ENCODE results near the gene ZNF692.
"Not testable (repeated sequence)": the region's sequence is repeated elsewhere in the genome, so short reads cannot be mapped to it uniquely, and the experiment has no call there.

ZNF692 gene

GRCh38 chr1:248807067-248807737 lies 51.7 kb downstream of the ZNF692 start:
- DNase-seq (ENCODE audit: low read depth), result no peak

- no peak for DNase-seq (ENCODE audit: low read depth)
Measured at GRCh38 chr1:248805876-248806275, 53.0 kb downstream of the ZNF692 start.

GRCh38 chr1:248804771-248805681 lies 53.9 kb downstream of the ZNF692 start:
- DNase-seq (ENCODE audit: low read depth), result no peak

GRCh38 chr1:248803501-248803900 lies 55.4 kb downstream of the ZNF692 start:
- DNase-seq (ENCODE audit: low read depth), result not testable (repeated sequence)

GRCh38 chr1:248802454-248802853 lies 56.4 kb downstream of the ZNF692 start:
- DNase-seq (ENCODE audit: low read depth), result no peak

- DNase-seq (ENCODE audit: low read depth), result no peak
Measured at GRCh38 chr1:248800459-248800858, 58.4 kb downstream of the ZNF692 start.

All from activated T-helper 9 cell treated with anti-CD3 and anti-CD28 coated beads, Interleukin-2, amount 50 U/mL, for 16 hours (primary cell).